GM18861 (cell line): ENCODE measurements around the gene NFAM1.

Experiments
- ATAC-seq: cut with Tn5 transposase; IDR thresholded peaks from one replicate; pipeline ENCODE4 v1.9.1; 2021; ENCODE audit not compliant: unreplicated experiment

The NFAM1 gene

GRCh38 chr22:42439821-42440674 lies 7.8 kb upstream of the NFAM1 start:
- no peak for ATAC-seq

GRCh38 chr22:42439021-42439567 lies 6.9 kb upstream of the NFAM1 start:
- no peak for ATAC-seq

- ATAC-seq = no peak
These were observed 6.1 kb upstream of the NFAM1 start for GRCh38 chr22:42438293-42438650.

GRCh38 chr22:42437488-42438292 lies 5.5 kb upstream of the NFAM1 start:
- peak; percentile 37 for ATAC-seq

GRCh38 chr22:42436404-42436803 lies 4.2 kb upstream of the NFAM1 start:
- ATAC-seq = no peak

GRCh38 chr22:42434748-42435425 lies 2.7 kb upstream of the NFAM1 start:
- no peak for ATAC-seq

GRCh38 chr22:42433754-42434682 lies 1.8 kb upstream of the NFAM1 start:
- ATAC-seq = no peak

GRCh38 chr22:42432818-42433217 lies 615 bp upstream of the NFAM1 start:
- ATAC-seq = no peak

GRCh38 chr22:42431401-42432019 lies 693 bp downstream of the NFAM1 start:
- no peak for ATAC-seq

GRCh38 chr22:42430528-42431125 lies 1.6 kb downstream of the NFAM1 start:
- ATAC-seq = no peak

- no peak for ATAC-seq
These were observed 3.4 kb downstream of the NFAM1 start for GRCh38 chr22:42428760-42429159.

- no peak for ATAC-seq
These were observed 4.2 kb downstream of the NFAM1 start for GRCh38 chr22:42428025-42428424.

- ATAC-seq = no peak
These were observed 5.0 kb downstream of the NFAM1 start for GRCh38 chr22:42427167-42427566.

GRCh38 chr22:42425989-42426355 lies 6.2 kb downstream of the NFAM1 start:
- no peak for ATAC-seq

GRCh38 chr22:42425337-42425988 lies 6.7 kb downstream of the NFAM1 start:
- no peak for ATAC-seq

GRCh38 chr22:42419243-42419881 lies 12.8 kb downstream of the NFAM1 start:
- no peak for ATAC-seq

GRCh38 chr22:42418811-42419242 lies 13.4 kb downstream of the NFAM1 start:
- ATAC-seq = no peak

GRCh38 chr22:42417645-42418305 lies 14.4 kb downstream of the NFAM1 start:
- no peak for ATAC-seq
